K562 (cell line): ENCODE data around the gene PDLIM7. TPM values are rescaled to one million over a fixed set of nuclear protein-coding genes. Genes with fewer than 3 reads are reported as not detected.

Experiments used
- ATAC-seq: fragments of 200-7000 bp; cut with Tn5 transposase; 3 replicates; pipeline ENCODE4 v1.9.1; 2020; ENCODE audit warnings: moderate library complexity
- BruUV-seq: library from RNA; stranded (reverse); fragments of 400-500 nt; replicated peaks from 2 replicates; lab custom pipeline; 2021; lab: Mats Ljungman, UMichigan
- CTCF ChIA-PET: fragments of 300-600 bp; formaldehyde crosslinking; extraction: SDS; loops from one replicate; lab custom pipeline; 2021; ENCODE audit warnings: low intra/inter-chr PET ratio; lab: Yijun Ruan, JAX
- POLR2A ChIA-PET: fragments of 300-600, 350-650 bp; sonication (Branson Sonifier 250); formaldehyde crosslinking; extraction: SDS; loops from one replicate; lab custom pipeline; 2021; ENCODE audit warnings: antibody characterized with exemption, inconsistent platforms; lab: Yijun Ruan, JAX
- DNase-seq, 4 experiments: peaks; one replicate each; pipeline versions ENCODE4 v3.0.0 to v3.0.0-alpha.2; 2011 to 2018; ENCODE audit warnings: low spot score in 3 of 4, mixed read lengths in 3 of 4; ENCODE audit errors: extremely low read depth in 1 of 4
- FAIRE-seq: peaks from 2 replicates; lab custom pipeline; 2011; peaks lifted over from hg19 to GRCh38; lab: Jason Lieb, UNC
- H2AFZ ChIP-seq: 2 replicates; pipeline ENCODE4 v1.6.0; 2011; ENCODE audit warnings: low read depth, low read length, control low read depth, inconsistent platforms
- H3K27ac ChIP-seq: fragments of 200-600 bp; 3 replicates; pipeline ENCODE4 v1.8.0; 2011; ENCODE audit warnings: low read depth, mild to moderate bottlenecking, control low read depth, inconsistent platforms, low read length, moderate library complexity, mixed read lengths; ENCODE audit errors: extremely low read depth
- H3K27me3 ChIP-seq, 2 experiments: fragments of 300-600 bp in 1 of 2; 2 replicates in 1 of 2; 3 replicates in 1 of 2; pipeline versions ENCODE4 v1.6.0 to v1.8.0; 2011; ENCODE audit warnings: inconsistent platforms in 2 of 2, low read length in 2 of 2, mild to moderate bottlenecking in 1 of 2, mixed read lengths in 1 of 2, moderate library complexity in 1 of 2; ENCODE audit not compliant: control insufficient read depth in 2 of 2, insufficient read depth in 2 of 2
- H3K36me3 ChIP-seq: fragments of 300-600 bp; 3 replicates; pipeline ENCODE4 v1.8.0; 2011; ENCODE audit warnings: mild to moderate bottlenecking, low read length, inconsistent platforms; ENCODE audit not compliant: control insufficient read depth, insufficient read depth
- H3K4me1 ChIP-seq, 2 experiments: fragments of 200-600 bp in 1 of 2; replicated peaks in 1 of 2; 2 replicates in 1 of 2; 3 replicates in 1 of 2; pipeline versions ENCODE4 v1.5.1 to v1.8.0; 2011; ENCODE audit warnings: inconsistent platforms in 2 of 2, low read length in 2 of 2, mild to moderate bottlenecking in 1 of 2, mixed read lengths in 1 of 2, moderate library complexity in 1 of 2; ENCODE audit not compliant: control insufficient read depth in 2 of 2, insufficient read depth in 2 of 2
- H3K4me2 ChIP-seq: 2 replicates; pipeline ENCODE4 v1.6.1; 2011; ENCODE audit warnings: low read length, control low read depth, inconsistent platforms, mixed read lengths; ENCODE audit not compliant: insufficient read depth
- H3K4me3 ChIP-seq: fragments of 200-600 bp; sonication (generic), shearing (Covaris generic); 2 replicates; pipeline ENCODE4 v1.5.1; 2016; ENCODE audit warnings: control low read depth, inconsistent platforms
- H3K79me2 ChIP-seq: fragments of 200-600 bp; 3 replicates; pipeline ENCODE4 v1.8.0; 2011; ENCODE audit warnings: low read length, inconsistent platforms; ENCODE audit not compliant: control insufficient read depth, insufficient read depth
- H3K9ac ChIP-seq, 2 experiments: 2 replicates each; pipeline versions ENCODE4 v1.6.0 to v1.6.1; 2011; ENCODE audit warnings: low read depth in 2 of 2, low read length in 2 of 2, control low read depth in 1 of 2, inconsistent platforms in 1 of 2, mild to moderate bottlenecking in 1 of 2, mixed read lengths in 1 of 2; ENCODE audit not compliant: insufficient read depth in 1 of 2
- H3K9me1 ChIP-seq: one replicate; pipeline ENCODE4 v1.6.0; 2011; ENCODE audit warnings: inconsistent platforms, mild to moderate bottlenecking, low read length, moderate library complexity; ENCODE audit not compliant: control insufficient read depth, insufficient read depth
- H3K9me3 ChIP-seq: replicated peaks from 2 replicates; pipeline ENCODE4 v1.5.1; 2011; ENCODE audit warnings: low read depth, low read length, inconsistent platforms; ENCODE audit not compliant: control insufficient read depth, insufficient read depth
- H4K20me1 ChIP-seq: replicated peaks from 2 replicates; pipeline ENCODE4 v1.6.1; 2011; ENCODE audit warnings: low read length, inconsistent platforms, mixed read lengths; ENCODE audit not compliant: control insufficient read depth, insufficient read depth
- HINFP ChIP-seq: fragments of 450-650 bp; conservative IDR thresholded peaks from 2 replicates; pipeline ENCODE4 v1.6.1; 2016; ENCODE audit warnings: missing genetic modification characterization, low read depth, mild to moderate bottlenecking, control low read depth, missing compliant biosample characterization
- MTA1 ChIP-seq: fragments of 450-650 bp; IDR thresholded peaks from 2 replicates; pipeline ENCODE4 v1.6.1; 2017; ENCODE audit warnings: borderline replicate concordance
- MXI1 ChIP-seq: IDR thresholded peaks from 2 replicates; pipeline ENCODE4 v1.6.1; 2011; ENCODE audit warnings: low read depth, mild to moderate bottlenecking, improper control_type of control experiment, low read length
- NUFIP1 ChIP-seq: fragments of 450-650 bp; IDR thresholded peaks from 2 replicates; pipeline ENCODE4 v1.6.1; 2018; ENCODE audit not compliant: partially characterized antibody
- POLR2AphosphoS2 ChIP-seq: IDR thresholded peaks from 2 replicates; pipeline ENCODE4 v1.6.1; 2012; ENCODE audit warnings: low read length, improper control_type of control experiment
- POLR2B ChIP-seq: fragments of 450-650 bp; IDR thresholded peaks from 2 replicates; pipeline ENCODE4 v1.6.1; 2018; ENCODE audit warnings: low read depth; ENCODE audit not compliant: partially characterized antibody
- SUPT5H ChIP-seq: fragments of 450-650 bp; IDR thresholded peaks from 2 replicates; pipeline ENCODE4 v1.6.1; 2016
- TCFL5 ChIP-seq: fragments of 250-450 bp; sonication (Bioruptor Pico); conservative IDR thresholded peaks from 2 replicates; pipeline ENCODE4 v1.6.1; 2021; ENCODE audit warnings: mild to moderate bottlenecking, moderate library complexity, matching md5 sums
- ZKSCAN1 ChIP-seq: fragments of 150-350 bp; IDR thresholded peaks from 2 replicates; pipeline ENCODE4 v1.6.1; 2016; ENCODE audit warnings: low read depth, low read length
- ZNF354B ChIP-seq: fragments of 250-450 bp; sonication (Bioruptor Pico); IDR thresholded peaks from 2 replicates; pipeline ENCODE4 v1.4.0; 2020
- ZNF76 ChIP-seq: fragments of 250-450 bp; sonication (Bioruptor Pico); IDR thresholded peaks from 2 replicates; pipeline ENCODE4 v1.4.0; 2020; ENCODE audit warnings: mild to moderate bottlenecking, moderate library complexity, borderline replicate concordance
- WGBS: fragments of 100-300 bp; shearing (Covaris generic); methylation state at CpG from one replicate; pipeline ENCODE4 v1.1.6; 2016; ENCODE audit warnings: low coverage, mixed read lengths; ENCODE audit not compliant: insufficient coverage; ENCODE audit errors: missing lambda C conversion rate; 5-methylcytosine and 5-hydroxymethylcytosine counted together
- in situ Hi-C: fragments of 300-500 bp; cut with MboI; formaldehyde crosslinking; loops from 4 replicates; pipeline ENCODE4 v1.15.0; 2018; ENCODE audit warnings: inconsistent platforms, mixed read lengths
- intact Hi-C: fragments of 100-400 bp; cut with micrococcal nuclease; formaldehyde crosslinking; loops from 2 replicates; pipeline ENCODE4 v1.14.2; 2022
- polyA plus RNA-seq, 8 experiments: library from polyadenylated mRNA; depleted of rRNA in 4 of 8; stranded (reverse) in 5 of 8; unstranded in 3 of 8; fragments of >200 nt; fragmentation: Nextera tagmentation in 2 of 8; fragmentation: Illumina TruSeq in 1 of 8; extraction: Ambion mirVana in 2 of 8; extraction: Trizol in 1 of 8; gene quantifications; 2 replicates each; pipeline versions ENCODE4 v1.2.1 to v1.2.3, GENCODE V29; 2011 to 2014; ENCODE audit warnings: inconsistent platforms in 1 of 8, missing spikeins in 1 of 8
- total RNA-seq, 7 experiments: library from RNA; depleted of rRNA in 6 of 7; stranded (reverse); fragments of >200 nt in 6 of 7; fragmentation: Illumina TruSeq in 2 of 7; extraction: Trizol in 2 of 7; gene quantifications; 2 replicates each; pipeline versions ENCODE4 v1.2.1 to v1.2.3, GENCODE V29; 2011 to 2021; ENCODE audit warnings: low replicate concordance in 1 of 7
- TF ChIP-seq, protein P1 (sequence below): fragments of 250-450 bp; sonication (Bioruptor Pico); IDR thresholded peaks from 2 replicates; pipeline ENCODE4 v1.8.0; 2022; ENCODE audit warnings: moderate library complexity, mild to moderate bottlenecking, inconsistent platforms
- TF ChIP-seq, protein P2 (sequence below): fragments of 450-650 bp; formaldehyde crosslinking; conservative IDR thresholded peaks from 2 replicates; pipeline ENCODE4 v1.4.0; 2022; ENCODE audit warnings: mild to moderate bottlenecking, missing genetic modification characterization
- TF ChIP-seq, protein P3 (sequence below): sonication (generic); formaldehyde crosslinking; IDR thresholded peaks from 2 replicates; pipeline ENCODE4 v1.9.0; 2022; ENCODE audit warnings: mild to moderate bottlenecking, missing genetic modification reagents
- TF ChIP-seq, protein P4 (sequence below): IDR thresholded peaks from 3 replicates; pipeline ENCODE4 v1.6.1; 2011; ENCODE audit warnings: borderline replicate concordance, mild to moderate bottlenecking; ENCODE audit not compliant: insufficient read length, insufficient read depth
- TF ChIP-seq, protein P5 (sequence below): fragments of 450-650 bp; formaldehyde crosslinking; IDR thresholded peaks from 2 replicates; pipeline ENCODE4 v1.4.0; 2022; ENCODE audit warnings: missing genetic modification characterization

PDLIM7 gene
- total and polyA plus RNA-seq, 9 of the 15 experiments (the other 6 are each of a cell fraction or from before 2014, with no cell fraction given), result 2.1 to 124 (median 32.6) TPM

- FAIRE-seq (no peak), ATAC-seq (peak; percentile 25), DNase-seq (no peak)
- Histone ChIP-seq H3K36me3 (peaks cover 64% of the 10 kb centered on the region; the same call in 2 of the 3 replicates), H4K20me1 (no peaks in the 10 kb centered on the region), H3K27ac (no peak overlapping the region), H3K4me3 (no peak overlapping the region), H3K79me2 (no peaks in the 10 kb centered on the region), H3K4me2 (no peak overlapping the region), H3K9me1 (no peaks in the 10 kb centered on the region), H3K9ac (peak overlapping the region in 1 of 2 experiments; percentile 76; a peak in 2 of 4 replicates), H3K9me3 (no peaks in the 10 kb centered on the region), H3K27me3 (no peaks in the 10 kb centered on the region), H3K4me1 (peaks cover under 1 to 36% of the 10 kb centered on the region in 2 experiments; a peak in 3 of 5 replicates), H2AFZ (no peak overlapping the region)
- 71% methylated on average over 13 of the region's 13 CpGs for WGBS
- BruUV-seq, result no TSS peak
- intact Hi-C loops (no loop called here), in situ Hi-C loops (no loop called here)
- CTCF ChIA-PET, result no interaction called here
- POLR2A ChIA-PET, result interaction anchor here (0.6 to 2.4 kb wide), 6 partner anchors 8 to 403 kb away, joined by 3 to 14 read pairs (median 4); no protein-coding TSS in a partner anchor
- TF ChIP-seq NUFIP1 (no peak), ZKSCAN1 (no peak), MTA1 (no peak), SUPT5H (peak; percentile 5), ZNF76 (no peak), HINFP (tag) (no peak), MXI1 (no peak), POLR2AphosphoS2 (peak; percentile 84; the same call in 1 of the 2 replicates), POLR2B (peak; percentile 45), TCFL5 (CRISPR knock-in tag) (no peak), ZNF354B (CRISPR knock-in tag) (no peak)
- TF ChIP-seq, protein P1, sequence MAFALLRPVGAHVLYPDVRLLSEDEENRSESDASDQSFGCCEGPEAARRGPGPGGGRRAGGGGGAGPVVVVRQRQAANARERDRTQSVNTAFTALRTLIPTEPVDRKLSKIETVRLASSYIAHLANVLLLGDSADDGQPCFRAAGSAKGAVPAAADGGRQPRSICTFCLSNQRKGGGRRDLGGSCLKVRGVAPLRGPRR (CRISPR knock-in tag), result no peak
- TF ChIP-seq, protein P2, sequence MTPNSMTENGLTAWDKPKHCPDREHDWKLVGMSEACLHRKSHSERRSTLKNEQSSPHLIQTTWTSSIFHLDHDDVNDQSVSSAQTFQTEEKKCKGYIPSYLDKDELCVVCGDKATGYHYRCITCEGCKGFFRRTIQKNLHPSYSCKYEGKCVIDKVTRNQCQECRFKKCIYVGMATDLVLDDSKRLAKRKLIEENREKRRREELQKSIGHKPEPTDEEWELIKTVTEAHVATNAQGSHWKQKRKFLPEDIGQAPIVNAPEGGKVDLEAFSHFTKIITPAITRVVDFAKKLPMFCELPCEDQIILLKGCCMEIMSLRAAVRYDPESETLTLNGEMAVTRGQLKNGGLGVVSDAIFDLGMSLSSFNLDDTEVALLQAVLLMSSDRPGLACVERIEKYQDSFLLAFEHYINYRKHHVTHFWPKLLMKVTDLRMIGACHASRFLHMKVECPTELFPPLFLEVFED (CRISPR knock-in tag), result peak; percentile 85
- TF ChIP-seq, protein P3, sequence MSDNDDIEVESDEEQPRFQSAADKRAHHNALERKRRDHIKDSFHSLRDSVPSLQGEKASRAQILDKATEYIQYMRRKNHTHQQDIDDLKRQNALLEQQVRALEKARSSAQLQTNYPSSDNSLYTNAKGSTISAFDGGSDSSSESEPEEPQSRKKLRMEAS (CRISPR knock-in tag), result no peak
- TF ChIP-seq, protein P4, sequence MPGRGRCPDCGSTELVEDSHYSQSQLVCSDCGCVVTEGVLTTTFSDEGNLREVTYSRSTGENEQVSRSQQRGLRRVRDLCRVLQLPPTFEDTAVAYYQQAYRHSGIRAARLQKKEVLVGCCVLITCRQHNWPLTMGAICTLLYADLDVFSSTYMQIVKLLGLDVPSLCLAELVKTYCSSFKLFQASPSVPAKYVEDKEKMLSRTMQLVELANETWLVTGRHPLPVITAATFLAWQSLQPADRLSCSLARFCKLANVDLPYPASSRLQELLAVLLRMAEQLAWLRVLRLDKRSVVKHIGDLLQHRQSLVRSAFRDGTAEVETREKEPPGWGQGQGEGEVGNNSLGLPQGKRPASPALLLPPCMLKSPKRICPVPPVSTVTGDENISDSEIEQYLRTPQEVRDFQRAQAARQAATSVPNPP, result no peak
- TF ChIP-seq, protein P5, sequence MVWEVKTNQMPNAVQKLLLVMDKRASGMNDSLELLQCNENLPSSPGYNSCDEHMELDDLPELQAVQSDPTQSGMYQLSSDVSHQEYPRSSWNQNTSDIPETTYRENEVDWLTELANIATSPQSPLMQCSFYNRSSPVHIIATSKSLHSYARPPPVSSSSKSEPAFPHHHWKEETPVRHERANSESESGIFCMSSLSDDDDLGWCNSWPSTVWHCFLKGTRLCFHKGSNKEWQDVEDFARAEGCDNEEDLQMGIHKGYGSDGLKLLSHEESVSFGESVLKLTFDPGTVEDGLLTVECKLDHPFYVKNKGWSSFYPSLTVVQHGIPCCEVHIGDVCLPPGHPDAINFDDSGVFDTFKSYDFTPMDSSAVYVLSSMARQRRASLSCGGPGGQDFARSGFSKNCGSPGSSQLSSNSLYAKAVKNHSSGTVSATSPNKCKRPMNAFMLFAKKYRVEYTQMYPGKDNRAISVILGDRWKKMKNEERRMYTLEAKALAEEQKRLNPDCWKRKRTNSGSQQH (CRISPR knock-in tag), result 0 out of 2 replicates have a peak, but pooled peaks have one; percentile 10
Measured at GRCh38 chr5:177484902-177485549, 12.4 kb downstream of the PDLIM7 start.
